IMR-90 (cell line): Measurements from ENCODE around the gene TMED4.

Experiments used
- CEBPB ChIP-seq: IDR thresholded peaks from 2 replicates; pipeline ENCODE4 v1.6.1; 2012; ENCODE audit warnings: low read depth, low read length, improper control_type of control experiment
- MAZ ChIP-seq: IDR thresholded peaks from 2 replicates; pipeline ENCODE4 v1.6.1; 2012; ENCODE audit warnings: low read depth, mild to moderate bottlenecking, low read length, improper control_type of control experiment, moderate library complexity, borderline replicate concordance
- MXI1 ChIP-seq: IDR thresholded peaks from 2 replicates; pipeline ENCODE4 v1.6.1; 2012; ENCODE audit warnings: low read depth, mild to moderate bottlenecking, low read length, moderate library complexity, borderline replicate concordance
- POLR2A ChIP-seq: IDR thresholded peaks from 2 replicates; pipeline ENCODE4 v1.6.1; 2012; ENCODE audit warnings: mild to moderate bottlenecking, low read depth, low read length
- RAD21 ChIP-seq: IDR thresholded peaks from 2 replicates; pipeline ENCODE4 v1.6.1; 2012; ENCODE audit warnings: low read length, improper control_type of control experiment
- RCOR1 ChIP-seq: IDR thresholded peaks from 2 replicates; pipeline ENCODE4 v1.6.1; 2012; ENCODE audit warnings: mild to moderate bottlenecking, low read length, improper control_type of control experiment; ENCODE audit not compliant: insufficient replicate concordance
- RFX5 ChIP-seq: IDR thresholded peaks from 2 replicates; pipeline ENCODE4 v1.8.0; 2012; ENCODE audit warnings: low read depth, mild to moderate bottlenecking, low read length, moderate library complexity
- SMC3 ChIP-seq: fragments of 150-350 bp; IDR thresholded peaks from 2 replicates; pipeline ENCODE4 v1.6.1; 2016; ENCODE audit warnings: low read depth, mild to moderate bottlenecking, antibody characterized with exemption, low read length, moderate library complexity
- USF2 ChIP-seq: fragments of 150-350 bp; IDR thresholded peaks from 2 replicates; pipeline ENCODE4 v1.6.1; 2017; ENCODE audit warnings: mild to moderate bottlenecking, antibody characterized with exemption, low read length, low read depth
- TF ChIP-seq, protein P1 (sequence below): conservative IDR thresholded peaks from 2 replicates; pipeline ENCODE4 v1.5.1; 2012; ENCODE audit warnings: mild to moderate bottlenecking, low read depth, low read length, improper control_type of control experiment

DNA sequence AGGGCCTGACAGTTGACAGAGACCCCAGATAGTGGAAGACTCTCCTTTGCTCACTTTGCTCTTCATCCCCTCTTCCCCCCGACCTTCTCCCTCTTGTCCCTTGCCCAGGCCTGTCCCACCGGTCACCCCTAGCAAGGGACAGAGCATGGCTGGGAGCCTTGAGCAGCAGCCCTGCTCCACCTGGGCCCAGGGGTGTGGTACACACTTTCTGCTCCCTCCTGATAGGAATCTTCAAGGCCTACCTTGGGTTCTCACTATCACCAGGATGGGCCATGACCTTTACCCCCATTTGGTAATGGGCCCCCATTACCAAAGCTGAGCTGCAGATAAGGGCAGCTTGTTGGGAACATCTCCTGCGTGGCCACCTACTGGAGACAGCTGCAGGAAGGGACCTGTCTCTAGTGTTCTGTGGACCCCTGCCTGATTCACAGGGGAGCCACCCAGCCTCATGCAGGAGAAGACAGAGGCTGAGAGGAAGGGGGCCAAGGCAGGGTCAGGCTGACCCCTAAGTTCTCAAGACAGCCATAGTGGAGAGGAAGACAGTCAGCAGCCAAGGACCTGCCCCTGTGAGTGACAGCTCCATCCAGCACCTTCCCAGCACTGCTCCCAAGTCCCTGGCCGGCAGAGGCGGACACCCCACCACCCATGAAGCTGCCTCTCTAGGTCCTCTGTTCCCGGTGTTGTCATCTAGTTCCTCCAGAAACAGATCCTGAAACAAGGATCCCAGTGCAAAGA lies 40.0 kb downstream of the TMED4 start:
- TF ChIP-seq, protein P1, sequence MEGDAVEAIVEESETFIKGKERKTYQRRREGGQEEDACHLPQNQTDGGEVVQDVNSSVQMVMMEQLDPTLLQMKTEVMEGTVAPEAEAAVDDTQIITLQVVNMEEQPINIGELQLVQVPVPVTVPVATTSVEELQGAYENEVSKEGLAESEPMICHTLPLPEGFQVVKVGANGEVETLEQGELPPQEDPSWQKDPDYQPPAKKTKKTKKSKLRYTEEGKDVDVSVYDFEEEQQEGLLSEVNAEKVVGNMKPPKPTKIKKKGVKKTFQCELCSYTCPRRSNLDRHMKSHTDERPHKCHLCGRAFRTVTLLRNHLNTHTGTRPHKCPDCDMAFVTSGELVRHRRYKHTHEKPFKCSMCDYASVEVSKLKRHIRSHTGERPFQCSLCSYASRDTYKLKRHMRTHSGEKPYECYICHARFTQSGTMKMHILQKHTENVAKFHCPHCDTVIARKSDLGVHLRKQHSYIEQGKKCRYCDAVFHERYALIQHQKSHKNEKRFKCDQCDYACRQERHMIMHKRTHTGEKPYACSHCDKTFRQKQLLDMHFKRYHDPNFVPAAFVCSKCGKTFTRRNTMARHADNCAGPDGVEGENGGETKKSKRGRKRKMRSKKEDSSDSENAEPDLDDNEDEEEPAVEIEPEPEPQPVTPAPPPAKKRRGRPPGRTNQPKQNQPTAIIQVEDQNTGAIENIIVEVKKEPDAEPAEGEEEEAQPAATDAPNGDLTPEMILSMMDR: no peak
- TF ChIP-seq POLR2A: no peak
- TF ChIP-seq RCOR1: no peak
- TF ChIP-seq MXI1: no peak
- no peak for TF ChIP-seq CEBPB
- TF ChIP-seq RAD21: no peak
- TF ChIP-seq RFX5: no peak
- no peak for TF ChIP-seq USF2
- TF ChIP-seq MAZ: no peak
- no peak for TF ChIP-seq SMC3
